Progenitor cell of endocrine pancreas (in vitro differentiated cells): ENCODE measurements around the gene ACOT7. TPM values are rescaled to one million over a fixed set of nuclear protein-coding genes. Genes with fewer than 3 reads are reported as not detected.
"Not testable (repeated sequence)": the region's sequence is repeated elsewhere in the genome, so short reads cannot be mapped to it uniquely, and the experiment has no call there.

Experiments used
- DNase-seq: peaks from one replicate; pipeline ENCODE4 v3.0.0; 2021; ENCODE audit warnings: low spot score; ENCODE audit not compliant: unreplicated experiment
- H3K27ac Mint-ChIP-seq: 2 replicates; pipeline ENCODE4 v1.8.0; 2021; ENCODE audit warnings: mild to moderate bottlenecking, moderate library complexity, mixed read lengths
- H3K27me3 Mint-ChIP-seq: 2 replicates; pipeline ENCODE4 v1.8.0; 2021; ENCODE audit warnings: mixed read lengths
- H3K36me3 Mint-ChIP-seq: 2 replicates; pipeline ENCODE4 v1.8.0; 2022; ENCODE audit warnings: mixed read lengths; ENCODE audit not compliant: insufficient read depth
- H3K4me1 Mint-ChIP-seq: 2 replicates; pipeline ENCODE4 v1.8.0; 2021; ENCODE audit warnings: low read depth, mixed read lengths
- H3K4me3 Mint-ChIP-seq: 2 replicates; pipeline ENCODE4 v1.8.0; 2021; ENCODE audit warnings: low read depth, mild to moderate bottlenecking, moderate library complexity, mixed read lengths
- H3K9me3 Mint-ChIP-seq: 2 replicates; pipeline ENCODE4 v1.8.0; 2021; ENCODE audit warnings: low read depth, mixed read lengths
- total RNA-seq: library from RNA; stranded (reverse); gene quantifications from 2 replicates; pipeline ENCODE4 v1.2.1, GENCODE V29; 2021
- TF ChIP-seq, protein P1 (sequence below): fragments of 200-600 bp; sonication (generic); IDR thresholded peaks from one replicate; pipeline ENCODE4 v1.5.0; 2021; ENCODE audit warnings: antibody characterized with exemption, mild to moderate bottlenecking; ENCODE audit not compliant: unreplicated experiment

The ACOT7 gene
- total RNA-seq, 1 donor from 2014 or later: 30.2 TPM

DNA sequence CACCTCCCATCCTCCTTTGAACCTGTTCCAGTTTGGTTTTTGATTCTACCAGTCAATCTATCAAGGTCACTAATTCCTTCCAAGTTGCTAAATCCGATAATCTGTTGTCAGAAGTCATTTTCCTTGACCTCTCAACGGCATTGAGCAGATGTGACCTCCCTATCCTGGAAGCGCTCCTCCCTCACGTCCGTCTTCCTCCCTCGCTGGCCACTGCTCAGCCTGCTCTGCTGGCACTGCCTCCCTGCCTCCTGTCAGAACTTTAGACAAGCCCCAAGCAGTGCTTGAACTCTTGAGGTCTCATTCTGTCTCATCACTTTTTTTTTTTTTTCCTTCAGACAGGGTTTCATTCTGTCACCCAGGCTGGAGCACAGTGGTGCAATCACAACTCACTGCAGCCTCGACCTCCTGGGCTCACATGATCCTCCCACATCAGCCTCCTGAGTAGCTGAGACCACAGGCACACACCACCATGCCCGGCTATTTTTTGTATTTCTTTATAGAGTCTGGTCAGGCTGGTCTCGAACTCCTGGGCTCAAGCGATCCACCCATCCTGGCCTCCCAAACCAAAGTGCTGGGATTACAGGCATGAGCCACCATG, 4.4 kb upstream of the ACOT7 start:
- no peak overlapping the region for H3K27ac Mint-ChIP-seq
- H3K4me3 Mint-ChIP-seq: no peak overlapping the region
- peaks cover 6% of the 10 kb centered on the region for H3K4me1 Mint-ChIP-seq

DNA sequence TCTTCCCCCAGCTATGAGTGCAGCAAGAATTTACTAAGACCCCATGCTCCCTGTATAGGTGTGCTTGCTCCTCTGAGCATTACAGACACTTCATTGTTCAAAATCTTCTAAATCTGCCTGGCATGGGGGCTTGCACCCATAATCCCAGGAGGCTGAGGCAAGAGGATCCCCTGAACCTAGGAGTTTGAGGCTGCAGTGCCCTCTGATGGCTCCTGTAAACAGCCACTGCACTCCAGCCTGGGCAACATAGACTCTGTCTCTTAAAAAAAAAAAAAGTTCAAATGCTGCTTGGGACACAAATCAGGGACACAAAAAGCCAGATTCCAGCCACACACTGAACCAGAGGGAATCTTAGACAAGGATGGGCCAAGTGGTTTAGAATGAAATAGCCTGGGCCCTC, 3.4 kb upstream of the ACOT7 start:
- H3K4me3 Mint-ChIP-seq: peak overlapping the region; percentile 10
- DNase-seq: no peak
- peaks cover 9% of the 10 kb centered on the region for H3K4me1 Mint-ChIP-seq
- TF ChIP-seq, protein P1, sequence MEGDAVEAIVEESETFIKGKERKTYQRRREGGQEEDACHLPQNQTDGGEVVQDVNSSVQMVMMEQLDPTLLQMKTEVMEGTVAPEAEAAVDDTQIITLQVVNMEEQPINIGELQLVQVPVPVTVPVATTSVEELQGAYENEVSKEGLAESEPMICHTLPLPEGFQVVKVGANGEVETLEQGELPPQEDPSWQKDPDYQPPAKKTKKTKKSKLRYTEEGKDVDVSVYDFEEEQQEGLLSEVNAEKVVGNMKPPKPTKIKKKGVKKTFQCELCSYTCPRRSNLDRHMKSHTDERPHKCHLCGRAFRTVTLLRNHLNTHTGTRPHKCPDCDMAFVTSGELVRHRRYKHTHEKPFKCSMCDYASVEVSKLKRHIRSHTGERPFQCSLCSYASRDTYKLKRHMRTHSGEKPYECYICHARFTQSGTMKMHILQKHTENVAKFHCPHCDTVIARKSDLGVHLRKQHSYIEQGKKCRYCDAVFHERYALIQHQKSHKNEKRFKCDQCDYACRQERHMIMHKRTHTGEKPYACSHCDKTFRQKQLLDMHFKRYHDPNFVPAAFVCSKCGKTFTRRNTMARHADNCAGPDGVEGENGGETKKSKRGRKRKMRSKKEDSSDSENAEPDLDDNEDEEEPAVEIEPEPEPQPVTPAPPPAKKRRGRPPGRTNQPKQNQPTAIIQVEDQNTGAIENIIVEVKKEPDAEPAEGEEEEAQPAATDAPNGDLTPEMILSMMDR: no peak
- H3K36me3 Mint-ChIP-seq: no peaks in the 10 kb centered on the region
- no peak overlapping the region for H3K27ac Mint-ChIP-seq
- peaks cover 36% of the 10 kb centered on the region for H3K27me3 Mint-ChIP-seq
- no peaks in the 10 kb centered on the region for H3K9me3 Mint-ChIP-seq

More for the DNA sequence above, 4.4 kb upstream of the ACOT7 start:
- Mint-ChIP-seq H3K27me3 (peaks cover 35% of the 10 kb centered on the region), H3K9me3 (no peaks in the 10 kb centered on the region), H3K36me3 (no peaks in the 10 kb centered on the region)
- no peak for DNase-seq
- TF ChIP-seq, protein P1: no peak

DNA sequence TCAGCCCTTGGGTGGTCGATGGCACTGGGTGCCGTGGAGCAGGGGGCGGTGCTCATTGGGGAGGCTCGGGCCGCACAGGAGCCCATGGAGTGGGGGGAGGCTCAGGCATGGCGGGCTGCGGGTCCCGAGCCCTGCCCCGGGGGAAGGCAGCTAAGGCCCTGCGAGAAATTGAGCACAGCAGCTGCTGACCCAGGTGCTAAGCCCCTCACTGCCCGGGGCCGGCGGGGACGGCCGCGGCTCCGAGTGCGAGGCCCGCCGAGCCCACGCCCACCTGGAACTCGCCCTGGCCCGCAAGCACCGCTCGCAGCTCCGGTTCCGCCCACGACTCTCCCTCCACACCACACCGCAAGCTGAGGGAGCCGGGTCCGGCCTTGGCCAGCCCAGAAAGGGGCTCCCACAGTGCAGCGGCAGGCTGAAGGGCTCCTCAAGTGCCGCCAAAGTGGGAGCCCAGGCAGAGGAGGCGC, 2.2 kb upstream of the ACOT7 start:
- not testable (repeated sequence) for H3K36me3 Mint-ChIP-seq, H3K4me3 Mint-ChIP-seq

DNA sequence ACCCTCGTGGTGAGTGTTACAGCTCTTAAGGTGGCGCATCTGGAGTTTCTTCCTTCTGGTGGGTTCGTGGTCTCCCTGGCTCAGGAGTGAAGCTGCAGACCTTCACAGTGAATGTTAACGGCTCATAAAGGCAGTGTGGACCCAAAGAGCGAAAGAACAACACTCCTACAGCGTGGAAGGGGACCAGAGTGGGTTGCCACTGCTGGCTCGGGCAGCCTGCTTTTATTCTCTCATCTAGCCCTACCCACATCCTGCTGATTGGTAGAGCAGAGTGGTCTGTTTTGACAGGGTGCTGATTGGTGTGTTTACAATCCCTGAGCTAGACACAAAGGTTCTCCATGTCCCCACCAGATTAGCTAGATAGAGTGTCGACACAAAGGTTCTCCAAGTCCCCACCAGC, 1.6 kb upstream of the ACOT7 start:
- H3K4me1 Mint-ChIP-seq, H3K27ac Mint-ChIP-seq: not testable (repeated sequence)
- peak overlapping the region; percentile 41 for H3K4me3 Mint-ChIP-seq

More for the DNA sequence above, 2.2 kb upstream of the ACOT7 start:
- peaks cover 32% of the 10 kb centered on the region for H3K27me3 Mint-ChIP-seq
- not testable (repeated sequence) for H3K4me1 Mint-ChIP-seq, H3K9me3 Mint-ChIP-seq, H3K27ac Mint-ChIP-seq, DNase-seq

DNA sequence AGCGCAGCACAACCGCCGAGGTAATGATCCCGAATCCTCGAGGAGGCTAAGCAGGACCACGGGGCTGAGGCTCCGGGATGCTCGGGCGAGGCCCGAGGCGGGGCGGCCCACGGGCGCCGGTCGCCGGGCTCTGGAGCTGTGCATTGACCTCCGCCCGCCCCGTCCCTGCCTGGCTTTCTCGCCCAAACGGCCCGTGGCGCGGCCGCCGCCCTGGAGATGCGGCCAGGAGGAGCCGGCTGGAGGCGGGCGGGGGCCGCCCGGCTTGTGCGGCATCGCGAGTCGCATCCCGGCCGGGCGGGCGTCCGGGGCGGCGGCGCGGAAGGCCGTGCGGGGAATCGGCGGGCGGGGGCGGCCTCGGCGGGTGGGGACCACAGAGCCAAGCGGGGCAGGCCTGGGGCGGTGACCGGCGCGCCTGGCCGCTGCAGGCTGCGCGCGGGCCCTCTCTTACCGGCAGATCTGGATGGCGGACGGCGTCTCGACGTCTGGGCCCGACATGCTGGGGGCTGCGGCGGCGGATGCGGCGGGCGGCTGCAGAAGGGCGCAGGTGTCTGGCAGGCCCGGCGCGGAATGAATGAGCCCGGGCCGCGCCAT, 663 bp downstream of the ACOT7 start:
- TF ChIP-seq, protein P1: no peak
- Mint-ChIP-seq H3K4me3 (peak overlapping the region; percentile 78), H3K27ac (no peak overlapping the region), H3K36me3 (no peaks in the 10 kb centered on the region), H3K4me1 (peaks cover 9% of the 10 kb centered on the region), H3K9me3 (no peaks in the 10 kb centered on the region), H3K27me3 (peaks cover 21% of the 10 kb centered on the region)
- DNase-seq: peak; percentile 18

More for the DNA sequence above, 1.6 kb upstream of the ACOT7 start:
- not testable (repeated sequence) for H3K36me3 Mint-ChIP-seq, H3K9me3 Mint-ChIP-seq, DNase-seq
- peaks cover 32% of the 10 kb centered on the region for H3K27me3 Mint-ChIP-seq

DNA sequence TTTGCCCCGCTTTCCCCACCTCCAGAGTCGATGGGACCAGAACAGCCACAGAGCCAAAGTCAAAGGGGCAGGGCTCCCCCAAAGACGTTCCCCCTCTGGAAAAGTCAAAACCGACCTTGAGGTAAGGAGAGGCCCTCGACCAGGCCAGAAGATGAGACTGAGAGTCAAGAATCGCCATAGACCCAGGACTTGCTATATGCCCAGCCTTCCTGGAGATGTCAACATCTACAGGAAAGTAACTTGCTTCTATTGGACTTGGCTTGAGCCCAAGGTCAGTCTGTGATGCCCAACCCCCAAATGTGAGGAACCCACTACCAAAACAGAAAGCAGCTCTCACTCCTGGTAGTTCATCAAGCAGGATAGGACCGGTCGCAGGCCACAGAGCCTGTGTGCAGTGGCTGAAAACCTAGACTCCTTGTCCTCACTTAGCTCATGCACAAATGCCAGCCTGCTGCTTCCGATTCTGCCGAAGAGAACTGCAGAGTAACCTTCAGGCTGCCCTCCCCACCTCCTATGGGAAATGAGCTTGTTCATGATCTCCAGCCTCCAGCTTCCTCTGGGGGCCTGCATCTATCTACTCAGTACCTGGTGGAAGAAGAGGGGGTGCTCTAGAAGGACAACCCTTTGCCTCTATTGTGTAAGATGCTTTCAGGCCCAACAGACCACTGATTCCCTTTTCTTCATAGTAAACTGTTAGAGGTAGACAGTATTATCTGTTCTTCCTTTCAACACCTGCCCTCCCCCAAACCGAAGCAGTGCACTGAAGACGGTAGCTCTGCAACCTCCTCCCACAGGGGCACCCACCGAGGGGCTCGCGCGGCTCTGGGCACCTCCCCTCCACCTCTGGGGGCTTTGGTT, 1.4 kb downstream of the ACOT7 start:
- no peaks in the 10 kb centered on the region for H3K9me3 Mint-ChIP-seq
- no peaks in the 10 kb centered on the region for H3K36me3 Mint-ChIP-seq
- TF ChIP-seq, protein P1: no peak
- H3K4me3 Mint-ChIP-seq: peak overlapping the region; percentile 77
- H3K4me1 Mint-ChIP-seq: peaks cover 9% of the 10 kb centered on the region
- H3K27ac Mint-ChIP-seq: peak overlapping the region; percentile 87
- DNase-seq: no peak
- peaks cover 14% of the 10 kb centered on the region for H3K27me3 Mint-ChIP-seq
